OCI-LY3 (cell line): ENCODE measurements around the gene TBX5.

Experiments
- H2AFZ ChIP-seq: fragments of 200-600, 300-600 bp; shearing (Covaris generic); 2 replicates; pipeline ENCODE4 v1.6.0; 2014; ENCODE audit warnings: antibody characterized with exemption, low read depth, low read length
- H3K27ac ChIP-seq: fragments of 200-600, 300-600 bp; sonication (generic); 2 replicates; pipeline ENCODE4 v1.5.1; 2014; ENCODE audit warnings: mild to moderate bottlenecking, low read length, moderate library complexity, mixed read lengths
- H3K27me3 ChIP-seq: fragments of 200-600, 300-600 bp; sonication (generic); 2 replicates; pipeline ENCODE4 v1.6.1; 2014; ENCODE audit warnings: low read depth, low read length, mixed read lengths
- H3K36me3 ChIP-seq: fragments of 200-600, 300-600 bp; sonication (generic); replicated peaks from 2 replicates; pipeline ENCODE3; 2014; ENCODE audit warnings: low read depth, low read length, mixed read lengths
- H3K4me1 ChIP-seq: fragments of 300-600, 200-600 bp; sonication (generic); 2 replicates; pipeline ENCODE4 v1.6.1; 2014; ENCODE audit warnings: low read length, mixed read lengths
- H3K4me2 ChIP-seq: fragments of 200-600, 300-600 bp; sonication (generic); 2 replicates; pipeline ENCODE4 v1.6.1; 2014; ENCODE audit warnings: low read length, mixed read lengths
- H3K4me3 ChIP-seq: fragments of 300-600, 200-600 bp; sonication (generic); 2 replicates; pipeline ENCODE4 v1.5.1; 2014; ENCODE audit warnings: antibody characterized with exemption, mild to moderate bottlenecking, low read length, moderate library complexity
- H3K79me2 ChIP-seq: fragments of 300-600, 200-600 bp; shearing (Covaris generic); 2 replicates; pipeline ENCODE4 v1.6.1; 2014; ENCODE audit warnings: mild to moderate bottlenecking, low read length, mixed read lengths
- H3K9ac ChIP-seq: fragments of 300-600, 200-600 bp; shearing (Covaris generic); 2 replicates; pipeline ENCODE4 v1.6.0; 2014; ENCODE audit warnings: mild to moderate bottlenecking, low read length, moderate library complexity
- H3K9me3 ChIP-seq: fragments of 200-600, 300-600 bp; shearing (Covaris generic); 2 replicates; pipeline ENCODE4 v1.6.1; 2014; ENCODE audit warnings: low read length, mixed read lengths; ENCODE audit not compliant: insufficient read depth
- H4K20me1 ChIP-seq: fragments of 200-600, 300-600 bp; sonication (generic); 2 replicates; pipeline ENCODE4 v1.6.1; 2016; ENCODE audit warnings: low read length, mixed read lengths; ENCODE audit not compliant: insufficient read depth
- EZH2phosphoT487 ChIP-seq: fragments of 200-600 bp; shearing (Covaris generic); IDR thresholded peaks from 2 replicates; pipeline ENCODE4 v1.6.1; 2018; ENCODE audit warnings: antibody characterized with exemption, mixed run types, low read depth
- TF ChIP-seq, protein P1 (sequence below): fragments of 200-600, 300-600 bp; sonication (generic); IDR thresholded peaks from 2 replicates; pipeline ENCODE4 v1.5.1; 2014; ENCODE audit warnings: antibody characterized with exemption, low read length, low read depth

The TBX5 gene

DNA sequence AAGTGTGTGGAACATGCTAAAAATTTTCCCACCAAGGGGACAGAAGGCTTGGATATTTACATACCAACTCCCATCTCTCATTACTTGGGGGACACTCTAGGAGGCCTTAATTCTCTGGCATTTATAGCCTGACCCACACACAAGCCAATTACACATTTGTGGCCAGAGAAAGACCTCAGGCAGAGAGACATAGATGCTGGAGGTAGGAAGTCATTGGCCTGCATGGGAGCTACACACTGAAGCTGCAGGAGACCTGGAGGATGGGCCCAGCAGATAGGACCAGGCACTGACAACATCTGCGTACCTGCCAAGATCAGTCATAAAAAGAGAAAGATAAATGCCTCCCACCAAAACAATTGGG is 61.7 kb downstream of the TBX5 start:
- Histone ChIP-seq H3K9me3 (no peaks in the 10 kb centered on the region), H3K27ac (no peak overlapping the region), H3K4me1 (no peaks in the 10 kb centered on the region), H2AFZ (no peak overlapping the region), H4K20me1 (no peaks in the 10 kb centered on the region), H3K79me2 (no peaks in the 10 kb centered on the region), H3K4me2 (no peak overlapping the region), H3K36me3 (no peaks in the 10 kb centered on the region), H3K9ac (no peak overlapping the region), H3K4me3 (no peak overlapping the region), H3K27me3 (peaks cover 4% of the 10 kb centered on the region; the same call in 1 of the 2 replicates)
- TF ChIP-seq, protein P1, sequence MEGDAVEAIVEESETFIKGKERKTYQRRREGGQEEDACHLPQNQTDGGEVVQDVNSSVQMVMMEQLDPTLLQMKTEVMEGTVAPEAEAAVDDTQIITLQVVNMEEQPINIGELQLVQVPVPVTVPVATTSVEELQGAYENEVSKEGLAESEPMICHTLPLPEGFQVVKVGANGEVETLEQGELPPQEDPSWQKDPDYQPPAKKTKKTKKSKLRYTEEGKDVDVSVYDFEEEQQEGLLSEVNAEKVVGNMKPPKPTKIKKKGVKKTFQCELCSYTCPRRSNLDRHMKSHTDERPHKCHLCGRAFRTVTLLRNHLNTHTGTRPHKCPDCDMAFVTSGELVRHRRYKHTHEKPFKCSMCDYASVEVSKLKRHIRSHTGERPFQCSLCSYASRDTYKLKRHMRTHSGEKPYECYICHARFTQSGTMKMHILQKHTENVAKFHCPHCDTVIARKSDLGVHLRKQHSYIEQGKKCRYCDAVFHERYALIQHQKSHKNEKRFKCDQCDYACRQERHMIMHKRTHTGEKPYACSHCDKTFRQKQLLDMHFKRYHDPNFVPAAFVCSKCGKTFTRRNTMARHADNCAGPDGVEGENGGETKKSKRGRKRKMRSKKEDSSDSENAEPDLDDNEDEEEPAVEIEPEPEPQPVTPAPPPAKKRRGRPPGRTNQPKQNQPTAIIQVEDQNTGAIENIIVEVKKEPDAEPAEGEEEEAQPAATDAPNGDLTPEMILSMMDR = no peak
- no peak for TF ChIP-seq EZH2phosphoT487

DNA sequence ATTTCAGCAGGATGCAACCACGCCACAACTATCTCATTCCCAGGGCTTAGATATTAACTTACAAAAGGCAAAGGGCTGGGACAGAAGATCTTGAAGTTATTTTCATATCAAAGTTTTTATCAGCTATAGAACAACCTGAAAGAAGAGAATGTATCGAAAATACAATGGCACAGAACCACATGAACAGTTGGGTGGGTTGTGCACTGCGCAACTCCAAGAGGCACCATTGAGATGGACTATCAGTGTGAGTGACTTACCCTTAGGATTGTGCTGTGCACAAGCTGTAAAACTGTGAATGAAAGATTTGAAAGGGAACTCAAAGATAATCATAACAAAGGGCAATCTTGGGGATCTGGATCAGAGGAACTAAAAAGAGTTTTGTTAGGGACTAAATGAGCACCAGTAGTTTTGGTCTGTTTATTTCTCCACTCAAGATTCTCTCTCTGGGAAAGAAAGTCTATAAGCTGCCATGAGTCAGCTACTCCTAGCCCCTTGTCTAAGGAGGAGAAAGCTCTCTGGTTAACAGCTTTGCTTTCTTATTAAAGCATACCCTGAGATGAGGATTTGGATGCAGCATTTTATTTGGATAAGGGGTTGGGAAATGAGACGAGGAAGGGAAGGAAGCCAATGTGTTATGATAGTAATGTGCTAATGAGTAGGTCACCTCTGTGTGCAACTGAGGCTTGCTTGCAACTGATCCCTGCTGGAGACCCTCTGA is 62.2 kb downstream of the TBX5 start:
- Histone ChIP-seq H3K4me3 (no peak overlapping the region), H3K9ac (no peak overlapping the region), H3K27me3 (peaks cover 4% of the 10 kb centered on the region; the same call in 1 of the 2 replicates), H3K4me2 (no peak overlapping the region), H4K20me1 (no peaks in the 10 kb centered on the region), H2AFZ (no peak overlapping the region), H3K27ac (no peak overlapping the region), H3K36me3 (no peaks in the 10 kb centered on the region), H3K79me2 (no peaks in the 10 kb centered on the region), H3K9me3 (no peaks in the 10 kb centered on the region), H3K4me1 (no peaks in the 10 kb centered on the region)
- TF ChIP-seq EZH2phosphoT487 = no peak
- TF ChIP-seq, protein P1 = no peak

DNA sequence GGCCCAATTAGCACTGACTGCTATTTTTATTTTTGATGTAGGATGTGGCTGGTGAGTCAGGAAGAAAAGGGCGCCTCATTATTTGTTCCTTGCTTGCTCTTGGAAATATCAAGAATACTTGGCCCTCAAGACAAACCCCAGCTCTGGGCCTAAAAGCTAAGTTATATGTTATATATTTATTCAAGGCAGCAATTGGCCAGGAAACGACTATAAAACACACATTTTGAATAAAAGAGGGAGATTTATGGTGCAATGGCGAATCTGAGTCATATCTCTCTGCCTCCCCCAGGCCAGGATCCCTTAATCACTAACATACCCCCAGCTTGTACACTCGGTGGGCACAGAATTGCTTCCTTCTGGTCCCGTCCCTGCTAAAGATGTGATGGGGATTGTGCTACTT is 63.3 kb downstream of the TBX5 start:
- no peaks in the 10 kb centered on the region for H3K36me3 ChIP-seq
- no peak overlapping the region for H3K4me2 ChIP-seq
- no peaks in the 10 kb centered on the region for H3K9me3 ChIP-seq
- H4K20me1 ChIP-seq = no peaks in the 10 kb centered on the region
- H3K4me3 ChIP-seq = no peak overlapping the region
- H3K4me1 ChIP-seq = no peaks in the 10 kb centered on the region
- TF ChIP-seq EZH2phosphoT487 = no peak
- TF ChIP-seq, protein P1 = no peak
- no peak overlapping the region for H3K9ac ChIP-seq
- H3K27ac ChIP-seq = no peak overlapping the region
- H3K79me2 ChIP-seq = no peaks in the 10 kb centered on the region
- H2AFZ ChIP-seq = no peak overlapping the region
- H3K27me3 ChIP-seq = peaks cover 4% of the 10 kb centered on the region; the same call in 1 of the 2 replicates

DNA sequence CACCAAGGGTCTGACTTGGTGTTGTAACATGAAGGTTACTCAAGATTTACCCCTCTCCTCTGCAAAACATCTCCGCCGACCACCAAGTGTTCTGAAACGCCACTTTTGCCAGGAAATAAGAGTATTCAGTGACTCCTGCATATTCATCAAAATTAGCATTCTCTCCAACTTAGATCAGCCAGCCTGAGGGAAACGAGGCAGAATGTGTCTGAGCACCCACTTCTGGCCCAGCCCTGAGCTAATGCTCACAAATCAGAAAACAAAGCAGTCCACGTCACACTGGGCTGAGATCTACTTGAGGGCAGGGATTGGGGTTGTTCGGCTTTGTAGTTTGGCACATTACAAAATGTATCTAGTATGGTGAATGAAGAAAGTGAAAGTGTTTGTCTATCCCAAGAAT is 64.3 kb downstream of the TBX5 start:
- Histone ChIP-seq H3K9me3 (no peaks in the 10 kb centered on the region), H3K79me2 (no peaks in the 10 kb centered on the region), H3K36me3 (no peaks in the 10 kb centered on the region), H3K9ac (no peak overlapping the region), H2AFZ (no peak overlapping the region), H3K4me3 (no peak overlapping the region), H3K27ac (no peak overlapping the region), H3K27me3 (peaks cover 4% of the 10 kb centered on the region; the same call in 1 of the 2 replicates), H3K4me1 (no peaks in the 10 kb centered on the region), H3K4me2 (no peak overlapping the region), H4K20me1 (no peaks in the 10 kb centered on the region)
- TF ChIP-seq, protein P1 = no peak
- no peak for TF ChIP-seq EZH2phosphoT487
